Eye (tissue), 1 donor: Measurements from ENCODE around the gene GAS1.

Source experiments
- DNase-seq: peaks from one replicate; pipeline ENCODE4 v3.0.0-alpha.2; 2015

The GAS1 gene

DNA sequence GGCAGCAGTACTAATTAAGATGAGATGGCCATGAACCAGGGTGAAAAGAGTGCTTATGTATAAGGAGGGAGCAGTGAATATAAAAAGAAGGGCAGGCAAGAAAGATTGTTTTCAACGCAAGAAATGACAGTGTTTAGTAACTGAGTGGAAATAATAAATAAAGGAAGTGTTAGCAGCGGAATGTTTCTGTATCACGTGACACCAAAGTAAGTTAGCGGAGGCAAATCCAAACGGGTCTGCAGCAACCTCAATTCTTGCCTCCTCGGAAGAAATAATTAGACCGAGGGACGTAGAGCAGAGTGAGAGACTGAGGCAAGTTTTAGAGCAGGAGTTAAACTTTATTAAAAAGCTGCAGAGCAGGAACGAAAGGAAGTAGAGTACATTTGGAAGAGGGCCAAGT, 15.4 kb upstream of the GAS1 start:
- no peak for DNase-seq

DNA sequence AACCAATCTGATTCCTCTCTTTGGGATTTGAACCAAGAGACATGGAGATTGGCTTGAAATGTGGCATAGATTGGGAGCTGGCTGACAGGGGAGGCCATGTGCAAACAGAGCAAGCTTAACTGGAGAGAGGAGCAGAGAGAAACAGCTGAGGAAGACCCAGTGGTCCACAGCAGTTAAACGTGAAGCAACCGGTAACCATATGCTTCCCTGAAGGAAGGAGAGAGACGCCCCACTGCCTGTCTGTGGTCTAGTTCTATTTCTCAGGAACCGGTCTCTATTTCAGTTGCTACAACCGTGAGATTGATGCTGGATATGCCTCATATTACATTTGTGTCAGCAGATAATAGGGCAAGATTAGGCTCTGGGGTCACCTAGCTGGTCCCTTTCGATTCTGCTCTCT, 13.6 kb upstream of the GAS1 start:
- no peak for DNase-seq

DNA sequence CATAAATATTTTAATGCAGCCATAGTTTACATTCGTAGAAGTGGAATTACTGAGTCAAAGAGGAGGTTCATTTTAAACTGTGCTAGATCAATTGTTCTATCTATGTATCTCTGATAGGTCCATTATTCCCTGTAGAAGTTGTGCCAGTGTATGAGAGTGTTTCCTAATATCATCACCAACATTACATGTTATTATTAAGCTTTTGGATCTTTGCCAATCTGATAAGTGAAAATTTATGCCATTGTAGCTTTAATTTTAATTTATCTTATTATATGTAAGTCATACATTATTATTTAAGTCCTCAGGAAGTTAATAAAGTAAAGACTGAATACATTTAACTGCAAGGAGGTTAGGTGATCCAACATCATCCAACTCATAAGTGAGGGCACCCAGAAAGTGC, 10.9 kb upstream of the GAS1 start:
- no peak for DNase-seq

DNA sequence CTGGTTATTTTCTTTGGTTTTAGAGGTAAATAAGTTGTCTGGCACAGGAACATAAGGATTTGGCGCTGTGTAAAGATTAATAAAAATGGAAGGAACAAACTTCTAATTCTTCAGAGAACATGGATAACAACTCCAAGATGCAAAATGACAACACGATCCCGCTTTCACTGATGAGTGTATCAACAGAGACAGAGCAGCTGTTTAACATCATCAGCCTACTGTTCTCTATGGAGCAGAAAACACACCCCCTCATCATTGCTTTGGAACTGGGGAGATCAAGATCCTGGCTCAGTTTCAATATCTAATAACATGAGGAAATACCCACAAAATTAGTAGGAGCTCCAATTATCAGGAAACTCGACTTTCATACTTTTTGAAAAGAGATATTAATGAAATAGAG, 8.3 kb upstream of the GAS1 start:
- DNase-seq: no peak

DNA sequence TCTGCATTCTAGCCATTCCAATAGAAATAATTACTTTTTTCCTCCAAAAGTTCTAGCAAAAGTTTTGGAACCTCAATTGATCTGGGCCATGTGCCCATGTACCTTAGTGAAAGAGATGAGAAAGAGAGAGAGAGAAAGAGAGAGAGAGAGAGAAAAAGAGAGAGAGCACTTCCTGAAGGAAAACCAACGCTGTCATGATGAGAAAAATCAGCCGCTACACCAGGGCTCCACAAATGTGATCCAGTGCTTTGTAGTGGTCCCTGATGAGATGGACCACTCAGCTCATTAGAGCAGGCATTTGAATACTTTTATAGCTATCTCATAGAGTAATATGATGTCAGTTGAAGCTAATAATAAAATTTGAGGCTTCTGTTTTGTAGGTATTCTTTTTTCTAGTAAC, 7.7 kb upstream of the GAS1 start:
- no peak for DNase-seq

DNA sequence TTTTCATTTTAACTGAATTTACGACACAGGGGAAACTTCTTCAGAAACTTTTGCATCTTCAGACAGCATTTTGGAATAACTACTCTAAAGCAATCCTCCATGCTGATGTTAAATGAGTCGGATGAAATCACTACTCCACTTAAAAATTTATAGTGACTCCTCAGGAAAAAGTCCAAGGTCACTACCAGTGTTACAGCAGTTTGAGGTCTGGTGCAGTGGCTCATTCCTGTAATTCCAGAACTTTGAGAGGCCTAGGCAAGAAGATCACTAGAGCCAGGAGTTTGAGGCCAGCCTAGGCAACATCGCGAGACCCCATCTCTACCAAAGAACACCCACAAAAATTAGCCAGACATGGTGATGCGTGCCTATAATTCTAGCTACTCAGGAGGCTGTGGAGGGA, 5.9 kb upstream of the GAS1 start:
- no peak for DNase-seq

DNA sequence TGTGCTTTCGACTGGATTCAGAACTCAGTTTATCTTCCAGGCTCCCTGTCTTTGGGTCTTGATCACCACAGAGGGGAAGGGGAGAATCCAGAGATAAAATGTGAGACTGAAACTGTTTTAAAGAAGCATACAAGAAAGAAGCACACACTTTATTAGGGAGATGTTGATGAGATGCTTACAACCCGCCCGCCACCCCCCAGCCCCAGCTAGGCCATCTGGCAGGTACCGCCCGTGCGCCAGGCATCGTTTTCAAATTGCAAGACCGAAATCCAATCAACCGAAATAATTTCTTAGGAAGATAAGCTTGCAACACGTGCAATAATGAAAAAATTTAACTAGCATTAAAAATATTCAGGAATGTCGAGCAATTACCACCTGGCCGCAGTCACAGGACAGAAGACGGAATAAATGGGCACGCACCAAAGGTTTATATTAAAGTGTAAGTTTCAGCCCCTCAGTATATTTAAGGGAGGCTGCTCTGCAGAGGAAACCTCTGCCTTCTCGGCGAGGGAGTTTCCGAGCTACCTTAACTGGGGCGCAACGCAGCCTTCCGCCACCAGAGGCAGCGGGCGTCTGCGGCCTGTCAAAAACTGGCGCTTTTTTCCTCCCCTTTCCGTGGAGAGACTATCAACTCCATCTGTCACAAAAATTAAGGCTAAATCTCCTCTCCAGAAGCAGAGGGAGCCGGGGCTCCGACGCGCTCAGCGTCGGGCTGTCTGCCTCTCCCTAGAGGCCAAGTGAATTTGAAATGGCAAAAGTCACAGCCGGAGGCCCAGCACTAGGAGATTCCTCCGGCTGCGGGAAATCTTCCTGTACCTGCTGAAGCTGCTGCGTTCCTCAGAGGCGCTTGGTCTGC, 996 bp upstream of the GAS1 start:
- DNase-seq: peak; percentile 95

DNA sequence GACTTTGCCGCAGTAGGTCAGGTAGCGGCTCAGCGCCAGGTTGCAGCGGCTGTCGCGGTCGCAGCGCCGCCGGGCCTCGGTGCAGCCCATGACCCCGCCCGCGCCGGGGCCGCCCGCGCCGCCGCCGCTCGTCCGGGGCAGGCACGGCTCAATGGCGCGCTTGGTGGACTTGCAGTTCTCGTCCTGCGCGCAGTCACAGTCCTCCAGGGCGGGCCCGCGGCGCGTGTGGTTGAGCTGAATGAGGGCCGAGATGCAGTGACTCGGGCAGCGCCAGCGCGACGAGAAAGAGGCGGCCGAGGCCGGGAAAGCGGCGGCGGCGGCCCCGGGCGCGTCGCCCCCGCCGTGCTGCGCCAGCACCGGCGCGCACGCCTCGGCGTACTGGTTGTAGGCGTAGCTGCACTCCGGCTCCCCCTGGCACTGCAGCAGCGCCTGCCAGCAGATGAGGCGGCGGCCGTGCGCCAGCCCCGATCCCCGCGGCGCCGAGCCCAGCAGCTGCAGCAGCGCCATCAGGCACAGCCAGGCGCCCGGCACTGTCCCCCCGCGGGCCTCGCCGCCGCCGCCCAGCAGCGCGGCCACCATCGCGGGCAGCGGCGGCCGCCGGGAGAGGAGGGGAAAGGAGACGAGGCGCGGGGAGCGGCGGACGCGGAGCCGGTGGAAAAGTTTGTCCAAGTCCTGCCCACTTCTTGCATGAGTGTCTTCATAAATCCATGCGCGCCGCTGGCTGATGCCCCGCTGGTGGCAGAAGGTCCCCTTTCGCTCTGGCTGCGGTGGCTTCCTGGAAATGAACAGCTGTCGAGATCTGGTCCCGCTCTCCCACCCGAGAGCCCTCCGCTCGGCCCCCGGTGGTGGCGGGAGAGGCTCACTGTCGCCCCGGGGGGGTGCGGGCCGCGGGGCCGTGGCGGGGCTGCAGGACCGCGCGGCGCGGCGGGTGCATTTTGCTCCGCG, 833 bp downstream of the GAS1 start:
- peak; percentile 87 for DNase-seq

DNA sequence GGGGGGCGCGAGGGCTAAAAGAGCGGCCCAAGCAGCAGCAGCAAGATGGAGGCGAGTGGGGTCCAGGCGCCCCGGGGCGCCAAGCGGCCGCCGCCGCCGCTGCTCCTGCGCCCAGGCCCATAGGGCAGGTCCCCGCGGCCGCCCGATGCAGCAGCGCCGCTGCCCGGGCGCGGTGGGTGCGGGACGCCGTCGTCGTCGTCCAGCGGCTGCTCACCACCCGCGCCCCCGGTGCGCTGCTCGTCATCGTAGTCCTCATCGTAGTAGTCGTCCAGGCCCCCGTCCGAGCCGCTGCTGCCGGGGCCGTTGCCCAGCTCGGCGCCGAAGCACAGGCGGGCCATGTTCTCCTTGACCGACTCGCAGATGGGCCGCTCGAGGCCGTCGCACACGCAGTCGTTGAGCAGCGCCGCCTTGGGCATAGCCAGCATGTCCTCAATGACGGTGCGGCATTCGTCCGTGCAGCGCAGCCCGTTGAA, 1.5 kb downstream of the GAS1 start:
- DNase-seq: peak; percentile 83

DNA sequence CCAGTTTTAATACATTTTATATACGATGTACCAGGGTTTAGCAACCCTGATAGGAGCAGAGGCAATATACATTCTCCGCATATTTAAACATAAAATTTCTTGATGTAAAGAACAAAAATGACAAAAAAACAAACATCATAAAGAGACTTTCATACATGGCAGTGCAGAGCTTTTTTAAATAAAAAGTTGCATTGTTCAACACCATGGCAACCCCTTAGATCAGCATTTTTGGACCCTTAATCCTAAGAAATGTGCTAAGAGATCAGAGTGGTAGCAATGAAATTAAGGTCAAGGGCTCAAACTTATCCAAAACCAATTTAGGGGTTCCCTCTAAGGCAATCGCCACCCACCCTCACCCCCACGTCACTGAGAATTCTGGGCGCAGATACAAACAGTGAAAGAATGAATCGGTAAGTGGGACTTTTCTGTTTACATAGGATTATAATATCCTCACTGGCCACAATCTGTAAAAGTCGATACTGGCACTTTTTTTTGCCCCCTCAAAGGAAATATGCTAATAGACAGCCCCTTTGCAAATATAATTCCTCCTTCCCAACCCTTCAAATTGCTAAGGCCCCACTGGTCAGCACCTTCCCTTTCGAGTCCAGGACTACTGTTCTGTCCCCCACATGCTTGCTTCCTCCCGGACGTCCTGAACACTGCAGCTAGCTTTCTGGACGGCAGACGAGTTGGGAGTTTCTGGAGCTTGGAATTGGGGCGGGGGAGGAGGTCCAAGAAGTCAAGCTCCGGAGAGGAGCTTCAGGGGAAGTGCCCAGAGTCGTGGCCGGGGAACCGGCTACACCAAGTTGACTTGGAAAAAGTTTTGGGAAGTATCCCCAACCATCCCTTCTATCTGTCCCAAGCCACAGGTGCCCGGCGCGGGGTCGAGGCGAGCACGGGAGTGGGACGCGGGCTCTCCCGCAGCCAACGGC, 2.2 kb downstream of the GAS1 start:
- no peak for DNase-seq

DNA sequence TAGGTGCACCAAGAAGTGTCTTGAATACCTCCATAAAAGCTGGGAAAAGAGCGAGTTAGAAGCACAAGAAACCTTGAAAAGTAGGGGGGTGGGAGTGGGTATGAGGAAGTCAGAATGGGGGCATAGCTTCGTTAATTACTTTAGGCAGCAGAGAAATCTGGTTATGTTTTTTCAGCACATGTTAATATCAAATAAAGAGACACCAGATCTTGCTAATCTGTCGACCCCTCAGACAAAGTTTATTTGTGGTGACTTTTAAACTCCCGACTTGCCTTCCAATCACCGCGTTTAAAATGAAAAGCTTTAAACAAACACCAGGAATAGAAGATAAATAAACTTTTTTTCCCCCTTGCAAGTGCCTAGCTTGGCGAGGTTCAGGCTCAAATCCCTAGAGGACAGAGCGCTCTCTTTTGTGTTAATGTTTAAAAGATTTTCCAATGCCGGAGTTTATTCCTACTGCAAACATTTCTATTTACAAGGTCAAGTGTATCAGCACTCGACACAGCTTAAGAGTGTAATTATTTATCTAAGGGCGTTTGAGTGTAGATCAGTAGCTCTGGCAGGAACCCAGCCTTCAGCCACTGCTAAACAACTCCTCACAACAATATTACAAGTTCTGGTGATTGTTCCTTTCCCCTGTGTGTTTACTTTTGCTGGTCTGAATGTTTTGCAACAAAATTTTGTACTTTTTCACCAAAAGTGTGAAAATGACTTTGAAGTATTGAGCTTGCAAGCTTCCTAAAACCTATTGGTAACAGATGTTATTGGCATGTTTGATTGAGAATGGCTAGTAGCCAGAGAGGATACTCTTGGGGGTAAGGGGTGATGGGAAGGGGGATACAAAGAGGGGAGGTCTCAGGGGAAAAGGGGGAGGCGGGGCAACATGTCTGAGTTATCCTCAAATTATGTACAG, 3.8 kb downstream of the GAS1 start:
- DNase-seq: peak; percentile 73

DNA sequence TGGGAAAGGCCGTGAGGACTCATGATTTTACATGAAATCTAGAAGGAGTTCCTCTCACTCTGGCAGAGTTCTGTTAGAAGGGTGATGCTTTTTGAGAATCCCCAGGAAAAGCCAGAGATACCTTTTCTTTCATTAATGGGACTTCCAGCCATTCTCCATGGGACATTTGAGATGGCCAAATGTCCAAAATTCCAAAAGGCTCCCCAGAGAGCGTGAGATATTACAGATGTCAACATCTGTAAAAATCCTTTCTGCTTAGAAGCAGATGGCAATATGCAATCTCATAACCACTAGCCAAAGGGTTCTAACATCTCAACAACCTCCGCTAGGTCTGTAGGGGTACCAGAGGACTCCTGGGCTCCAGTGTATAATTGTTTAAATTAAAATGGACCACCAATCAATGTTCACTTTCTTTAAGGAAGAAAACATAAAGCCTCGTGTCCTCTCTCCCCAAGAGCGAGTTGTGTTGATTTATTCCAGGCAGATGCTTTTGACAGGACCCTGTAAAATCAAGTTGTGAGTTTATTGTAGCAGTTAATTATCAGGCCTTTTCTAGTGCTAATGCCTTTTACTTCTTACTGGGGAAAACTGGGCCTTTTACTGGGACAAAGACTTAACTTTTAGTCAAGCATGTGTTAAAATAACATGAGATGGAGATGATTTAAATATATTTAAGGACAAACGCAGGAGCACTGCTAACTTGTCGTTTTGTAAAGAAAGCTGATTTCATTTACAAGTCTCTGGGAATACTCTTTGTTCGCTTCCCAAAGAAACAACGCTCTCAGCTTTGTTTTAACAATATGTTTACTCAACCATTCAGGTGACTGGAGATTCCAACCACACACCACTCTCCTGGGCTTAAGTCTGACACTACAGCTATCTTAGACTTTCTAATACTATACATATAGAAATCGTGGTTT, 4.8 kb downstream of the GAS1 start:
- DNase-seq: peak; percentile 64

DNA sequence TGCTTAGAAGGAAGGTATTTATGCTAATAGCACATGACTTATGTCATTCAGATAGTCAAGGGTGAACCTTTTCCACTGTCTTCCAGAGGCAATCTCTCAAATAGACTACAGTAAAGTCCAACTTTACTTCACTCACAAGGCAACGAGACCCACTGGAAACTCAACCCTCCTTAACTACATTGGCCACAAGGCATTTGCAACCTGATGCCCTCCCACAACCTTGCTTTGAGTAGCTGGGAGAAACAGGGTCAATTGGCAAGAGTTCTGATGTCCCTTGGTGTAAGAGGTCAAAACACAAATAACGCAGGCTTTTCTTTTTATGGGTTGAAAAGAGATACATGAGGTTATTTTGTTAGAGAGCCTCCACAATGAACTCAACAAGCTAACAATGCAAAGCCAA, 6.1 kb downstream of the GAS1 start:
- DNase-seq: peak; percentile 7

DNA sequence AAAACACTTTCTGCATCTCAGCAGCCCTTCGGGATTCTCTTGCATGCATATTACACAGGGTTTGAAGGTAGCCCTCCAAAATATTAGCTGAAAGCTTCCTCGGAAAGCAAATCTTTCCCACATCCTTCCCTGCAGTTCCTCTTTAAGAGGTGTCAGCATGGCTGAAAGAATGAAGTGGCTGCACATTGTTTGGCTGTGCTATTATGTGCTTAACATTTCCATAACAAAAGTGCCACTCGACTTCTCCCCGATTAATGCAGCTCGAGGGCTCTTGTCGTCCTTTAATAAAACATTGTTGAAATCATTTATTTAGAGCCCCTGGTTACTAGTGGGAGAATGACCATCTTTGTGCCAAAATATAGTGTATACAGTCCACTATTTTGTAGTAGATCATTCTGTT, 6.5 kb downstream of the GAS1 start:
- peak; percentile 34 for DNase-seq

DNA sequence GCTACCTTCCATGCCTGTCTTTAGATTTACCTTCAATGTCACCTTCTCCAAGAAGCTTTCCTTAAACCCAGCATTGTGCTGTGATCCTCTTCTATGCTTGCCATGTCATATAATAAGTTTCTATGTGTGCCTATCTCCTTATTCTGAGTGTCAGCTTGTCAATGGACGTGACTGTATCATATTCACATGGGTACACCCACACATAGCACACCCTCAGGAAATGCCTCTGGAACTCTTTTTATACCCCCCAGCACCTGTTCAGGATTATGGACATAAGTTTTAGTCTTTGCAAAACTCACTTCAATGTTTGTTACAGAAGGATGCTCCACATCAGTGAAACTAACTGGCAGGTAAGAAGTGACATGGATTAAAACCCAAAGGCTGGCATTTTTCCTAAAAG, 7.4 kb downstream of the GAS1 start:
- DNase-seq: no peak

DNA sequence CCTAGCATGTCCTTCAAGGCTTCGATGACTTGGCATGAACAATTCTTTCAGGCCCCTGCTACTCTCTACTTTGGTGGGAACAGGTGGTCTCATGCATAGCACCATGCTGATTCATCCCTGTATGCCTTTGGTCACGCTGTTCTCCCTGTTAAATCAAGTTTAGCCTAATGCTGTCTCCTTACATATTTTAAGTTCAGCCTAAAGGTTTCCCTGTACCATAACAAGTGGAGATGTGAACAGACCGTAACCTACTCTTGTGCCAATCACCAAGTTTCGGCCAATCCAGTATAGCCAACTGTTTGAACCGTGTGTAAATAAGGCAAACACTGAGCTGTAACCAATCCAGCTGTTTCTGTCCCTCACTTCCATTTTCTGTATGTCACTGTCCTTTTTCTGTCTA, 8.0 kb downstream of the GAS1 start:
- DNase-seq: no peak

DNA sequence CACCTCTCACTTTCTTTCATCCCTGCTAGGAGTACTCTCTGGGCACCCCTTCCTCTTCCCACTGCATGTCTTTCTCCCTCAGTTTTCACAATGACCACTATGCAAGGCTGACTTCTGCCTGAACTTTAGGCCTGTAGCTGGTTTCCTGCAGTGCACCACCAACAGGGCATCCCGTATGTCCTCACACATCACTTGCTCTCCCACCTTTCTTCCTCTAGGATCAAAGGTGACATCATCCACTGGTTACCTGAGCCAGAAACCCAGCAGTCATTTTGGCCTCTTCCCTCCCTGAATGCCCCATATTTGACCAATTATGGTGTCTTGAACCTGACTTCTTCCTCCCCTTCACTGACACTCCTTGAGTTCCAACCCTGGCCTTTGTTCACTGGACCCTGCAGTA, 8.5 kb downstream of the GAS1 start:
- no peak for DNase-seq

DNA sequence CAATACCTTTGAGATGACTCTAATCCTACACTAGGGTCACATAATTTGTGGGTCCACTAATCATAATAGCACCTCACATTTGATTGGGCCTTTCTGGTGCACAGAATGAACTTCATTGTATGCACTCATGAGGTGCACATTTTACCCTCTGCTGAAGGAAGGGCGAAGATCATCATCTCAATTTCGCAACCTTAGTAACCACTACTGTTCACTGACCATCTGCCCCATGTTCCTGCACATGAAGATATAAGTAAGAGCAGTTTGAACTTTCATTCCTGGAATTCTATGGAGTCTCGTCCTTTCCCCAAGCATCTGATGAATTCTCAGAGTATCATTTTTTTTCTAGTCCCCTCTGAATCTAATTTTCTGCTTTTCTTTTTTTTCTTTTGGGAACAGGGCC, 21.2 kb downstream of the GAS1 start:
- DNase-seq: no peak

DNA sequence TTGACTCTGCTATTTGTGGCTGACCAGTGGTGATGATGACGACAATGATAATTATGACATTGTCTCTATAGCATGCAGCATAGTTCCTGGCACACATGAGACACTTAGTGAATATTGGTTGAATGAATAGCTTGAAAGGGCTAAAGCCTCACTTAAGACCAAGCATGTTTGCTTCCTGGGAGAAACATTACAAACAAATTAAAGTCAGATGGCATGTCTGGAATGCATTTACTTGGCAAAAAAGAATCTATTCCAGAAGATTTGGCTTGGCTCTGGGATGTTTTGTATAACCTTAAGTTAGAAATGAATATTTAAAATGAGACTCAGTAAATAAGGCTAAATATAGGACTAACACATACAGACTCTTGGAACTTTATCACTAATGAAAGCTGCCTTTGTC, 21.6 kb downstream of the GAS1 start:
- DNase-seq: peak; percentile 53

DNA sequence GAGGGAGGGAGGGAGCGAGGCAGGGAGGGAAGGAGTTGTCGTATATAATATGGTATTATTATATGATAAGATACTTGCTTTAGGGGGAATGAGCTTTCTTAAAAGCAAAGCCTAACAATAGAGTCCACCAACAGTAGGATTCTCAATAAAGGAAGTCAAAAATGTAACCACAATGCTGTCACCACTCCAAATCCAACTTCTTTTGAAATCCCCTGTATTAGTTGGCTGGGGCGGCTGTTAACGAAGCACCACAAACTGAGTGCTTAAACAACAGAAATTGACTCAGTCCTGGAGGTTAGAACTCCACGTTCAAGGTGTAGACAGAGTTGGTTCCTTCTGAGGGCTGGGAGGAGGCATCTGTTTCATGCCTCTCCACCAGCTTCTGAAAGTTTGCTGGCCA, 23.1 kb downstream of the GAS1 start:
- no peak for DNase-seq
